GM12872 (cell line): ENCODE measurements around the gene OSR1.
A peak's percentile ranks its signal among the peaks of the same experiment; 100 is the strongest.

Experiments used
- CTCF ChIP-seq: IDR thresholded peaks from 3 replicates; pipeline ENCODE4 v1.5.1; 2011; ENCODE audit warnings: low read depth, mild to moderate bottlenecking, low read length, moderate library complexity; ENCODE audit not compliant: insufficient read depth

The OSR1 gene

GRCh38 chr2:19358242-19359020 lies at the start of gene OSR1:
Gene OSR1, minus strand, starts transcription at chr2:19358623. Its CDS starts 4,818 bp downstream, at chr2:19353805.
- TF ChIP-seq CTCF = no peak

- no peak for TF ChIP-seq CTCF
Measured at GRCh38 chr2:19403785-19404184, 45.4 kb upstream of the OSR1 start.

- TF ChIP-seq CTCF = no peak
Measured at GRCh38 chr2:19392191-19392590, 33.8 kb upstream of the OSR1 start.

DNA sequence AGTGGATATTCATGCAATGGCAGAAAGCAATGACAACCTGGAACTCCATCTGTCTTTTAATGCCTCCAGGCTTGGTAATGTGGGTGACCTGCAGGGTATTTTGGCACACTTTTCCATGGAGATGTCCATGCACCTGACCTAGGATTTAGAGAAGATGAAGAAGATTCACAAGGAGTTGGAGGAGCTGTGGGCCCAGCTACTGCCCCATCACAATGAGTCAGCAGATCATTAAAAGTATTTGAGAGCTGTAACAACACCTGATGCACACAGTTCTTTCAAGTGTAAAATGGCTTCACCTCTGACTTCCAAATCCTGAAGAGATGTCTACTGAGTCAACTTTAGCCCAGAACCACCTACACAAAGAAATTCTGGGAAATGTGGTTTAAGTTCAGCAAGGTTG lies 22.1 kb upstream of the OSR1 start:
- TF ChIP-seq CTCF = no peak

- no peak for TF ChIP-seq CTCF
Measured at GRCh38 chr2:19378939-19379338, 20.5 kb upstream of the OSR1 start.

- peak; percentile 38; the same call in 2 of the 3 replicates for TF ChIP-seq CTCF
Measured at GRCh38 chr2:19377717-19378116, 19.3 kb upstream of the OSR1 start.

GRCh38 chr2:19373352-19373751 lies 14.9 kb upstream of the OSR1 start:
- TF ChIP-seq CTCF = no peak
